Measurements from ENCODE around the gene MEPCE. TPM values are rescaled to one million over a fixed set of nuclear protein-coding genes. Genes with fewer than 3 reads are reported as not detected.

MEPCE gene
- total and polyA plus RNA-seq, 10 of the 15 experiments (the other 5 are each of a cell fraction or from before 2014, with no cell fraction given): 8.2 to 48.0 (median 22.1) TPM

DNA sequence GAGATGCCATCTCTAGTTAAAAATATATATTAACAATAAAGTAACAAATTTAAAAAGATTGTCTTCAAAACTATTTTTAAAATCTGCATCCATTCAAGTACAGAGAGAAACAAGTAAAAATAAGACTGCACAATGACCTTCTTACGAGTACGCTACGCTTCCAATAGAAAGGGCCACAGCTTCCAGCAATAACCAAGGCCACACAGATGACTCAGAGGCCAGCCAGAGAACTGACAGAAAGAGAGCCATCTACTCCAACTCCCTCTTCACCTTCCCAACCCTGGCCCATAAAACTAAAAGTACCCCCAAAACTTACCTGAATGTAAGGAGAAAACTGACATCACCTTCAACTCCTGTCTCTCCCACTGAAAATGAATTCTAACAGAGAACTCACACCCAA, 29.6 kb upstream of the MEPCE start:
- BruUV-seq (replicated peaks): no TSS peak
- SMC1A ChIA-PET (ENCODE audit: uncharacterized antibody, unreplicated experiment): no interaction called here
- in situ Hi-C loops (cut with MboI) (no loop called here), intact Hi-C loops (cut with micrococcal nuclease; ENCODE audit: unreplicated experiment) (no loop called here)
- Histone ChIP-seq H3K27ac (ENCODE audit: control insufficient read depth, insufficient read depth) (no peak overlapping the region), H3K27me3 (replicated peaks in 1 of 2; ENCODE audit: control insufficient read depth in 2 of 2, insufficient read depth in 2 of 2, low read length in 1 of 2) (no peaks in the 10 kb centered on the region), H3K9me3 (replicated peaks; ENCODE audit: control insufficient read depth, insufficient read depth, low read length) (no peaks in the 10 kb centered on the region), H3K4me1 (ENCODE audit: control insufficient read depth, insufficient read depth, low read length) (peaks cover 19% of the 10 kb centered on the region), H3K79me2 (ENCODE audit: control insufficient read depth, insufficient read depth, low read length) (no peaks in the 10 kb centered on the region), H2AFZ (ENCODE audit: control insufficient read depth, low read depth, low read length) (no peak overlapping the region), H3K4me2 (ENCODE audit: control insufficient read depth, insufficient read depth) (no peak overlapping the region), H4K20me1 (ENCODE audit: control insufficient read depth, insufficient read depth) (no peaks in the 10 kb centered on the region), H3K36me3 (ENCODE audit: control insufficient read depth in 2 of 2, insufficient read depth in 2 of 2, low read length in 1 of 2) (no peaks in the 10 kb centered on the region), H3K4me3 (no peak overlapping the region), H3K9ac (ENCODE audit: control insufficient read depth, insufficient read depth, low read length) (no peak overlapping the region)
- no peak for FAIRE-seq
- no peak for ATAC-seq
- TF ChIP-seq POU2F2 (IDR thresholded peaks at IDR 0.05; ENCODE audit: borderline replicate concordance, low read depth, low read length): no peak
- no peak for TF ChIP-seq NFIC (IDR thresholded peaks at IDR 0.05; ENCODE audit: low read depth, low read length)
- RAD21 ChIA-PET (ENCODE audit: unreplicated experiment): no interaction called here
- CTCF ChIA-PET: no interaction called here
- WGBS (ENCODE audit: insufficient coverage, insufficient replicate concordance, low lambda C conversion rate, missing lambda C conversion rate): 100% methylated on average over 3 of the region's 3 CpGs
- DNase-seq (ENCODE audit: low read depth, low spot score): no peak
- POLR2A ChIA-PET: interaction anchor here (0.6 to 2.2 kb wide), 3 partner anchors 10 to 240 kb away, joined by 3 to 6 read pairs (median 3); no protein-coding TSS in a partner anchor

DNA sequence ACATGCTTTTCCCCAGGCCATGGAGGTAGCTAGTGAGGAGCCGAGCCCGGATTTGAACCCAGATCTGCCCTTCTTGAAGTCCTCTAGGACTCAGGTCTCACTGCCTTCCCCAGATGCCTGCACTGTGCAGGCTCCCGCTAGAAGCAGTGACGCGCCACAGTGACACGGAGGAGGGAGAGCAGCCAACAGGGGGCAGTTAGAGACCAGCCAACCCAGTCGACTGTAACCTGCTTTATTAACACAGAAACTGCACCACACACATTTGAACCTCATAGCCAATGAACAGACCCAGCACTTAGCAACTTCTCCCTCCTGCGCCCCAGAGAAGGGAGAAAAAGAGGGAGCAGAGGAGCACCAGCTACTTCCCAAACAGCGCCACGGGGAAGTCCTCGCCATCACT, 29.0 kb upstream of the MEPCE start:
- CTCF ChIA-PET: interaction anchor here (1.2 to 1.8 kb wide), 3 partner anchors 10 to 268 kb away, joined by 4 to 5 read pairs (median 5); no protein-coding TSS in a partner anchor
- H3K4me3 ChIP-seq: no peak overlapping the region
- H4K20me1 ChIP-seq (ENCODE audit: control insufficient read depth, insufficient read depth): no peaks in the 10 kb centered on the region
- H3K9me3 ChIP-seq (replicated peaks; ENCODE audit: control insufficient read depth, insufficient read depth, low read length): no peaks in the 10 kb centered on the region
- RAD21 ChIA-PET (ENCODE audit: unreplicated experiment): interaction anchor here (0.8 to 3.8 kb wide), 2 partner anchors 26 to 42 kb away, joined by 4 to 16 read pairs; no protein-coding TSS in a partner anchor
- no peak overlapping the region for H3K27ac ChIP-seq (ENCODE audit: control insufficient read depth, insufficient read depth)
- H3K9ac ChIP-seq (ENCODE audit: control insufficient read depth, insufficient read depth, low read length): no peak overlapping the region
- TF ChIP-seq SRF (IDR thresholded peaks at IDR 0.05; ENCODE audit: low read depth in 2 of 2, low read length in 2 of 2) (no peak), ATF7 (IDR thresholded peaks at IDR 0.05; ENCODE audit: low read depth) (no peak), HDAC2 (IDR thresholded peaks at IDR 0.05) (no peak), RAD21 (IDR thresholded peaks at IDR 0.05; ENCODE audit: insufficient read depth, low read depth, low read length) (peak; percentile 17; the same call in 1 of the 2 replicates), ESRRA (IDR thresholded peaks at IDR 0.05; ENCODE audit: low read length) (no peak)
- TF ChIP-seq, protein P1, sequence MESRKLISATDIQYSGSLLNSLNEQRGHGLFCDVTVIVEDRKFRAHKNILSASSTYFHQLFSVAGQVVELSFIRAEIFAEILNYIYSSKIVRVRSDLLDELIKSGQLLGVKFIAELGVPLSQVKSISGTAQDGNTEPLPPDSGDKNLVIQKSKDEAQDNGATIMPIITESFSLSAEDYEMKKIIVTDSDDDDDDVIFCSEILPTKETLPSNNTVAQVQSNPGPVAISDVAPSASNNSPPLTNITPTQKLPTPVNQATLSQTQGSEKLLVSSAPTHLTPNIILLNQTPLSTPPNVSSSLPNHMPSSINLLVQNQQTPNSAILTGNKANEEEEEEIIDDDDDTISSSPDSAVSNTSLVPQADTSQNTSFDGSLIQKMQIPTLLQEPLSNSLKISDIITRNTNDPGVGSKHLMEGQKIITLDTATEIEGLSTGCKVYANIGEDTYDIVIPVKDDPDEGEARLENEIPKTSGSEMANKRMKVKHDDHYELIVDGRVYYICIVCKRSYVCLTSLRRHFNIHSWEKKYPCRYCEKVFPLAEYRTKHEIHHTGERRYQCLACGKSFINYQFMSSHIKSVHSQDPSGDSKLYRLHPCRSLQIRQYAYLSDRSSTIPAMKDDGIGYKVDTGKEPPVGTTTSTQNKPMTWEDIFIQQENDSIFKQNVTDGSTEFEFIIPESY (IDR thresholded peaks at IDR 0.05): peak; percentile 96
- TF ChIP-seq, protein P2, sequence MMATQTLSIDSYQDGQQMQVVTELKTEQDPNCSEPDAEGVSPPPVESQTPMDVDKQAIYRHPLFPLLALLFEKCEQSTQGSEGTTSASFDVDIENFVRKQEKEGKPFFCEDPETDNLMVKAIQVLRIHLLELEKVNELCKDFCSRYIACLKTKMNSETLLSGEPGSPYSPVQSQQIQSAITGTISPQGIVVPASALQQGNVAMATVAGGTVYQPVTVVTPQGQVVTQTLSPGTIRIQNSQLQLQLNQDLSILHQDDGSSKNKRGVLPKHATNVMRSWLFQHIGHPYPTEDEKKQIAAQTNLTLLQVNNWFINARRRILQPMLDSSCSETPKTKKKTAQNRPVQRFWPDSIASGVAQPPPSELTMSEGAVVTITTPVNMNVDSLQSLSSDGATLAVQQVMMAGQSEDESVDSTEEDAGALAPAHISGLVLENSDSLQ (IDR thresholded peaks at IDR 0.05): no peak
- in situ Hi-C loops (cut with MboI): no loop called here
- BruUV-seq (replicated peaks): no TSS peak
- 90% methylated on average over 10 of the region's 11 CpGs for WGBS (ENCODE audit: insufficient coverage, insufficient replicate concordance, low lambda C conversion rate, missing lambda C conversion rate)
- ATAC-seq: no peak
- no peaks in the 10 kb centered on the region for H3K27me3 ChIP-seq (replicated peaks in 1 of 2; ENCODE audit: control insufficient read depth in 2 of 2, insufficient read depth in 2 of 2, low read length in 1 of 2)
- H3K79me2 ChIP-seq (ENCODE audit: control insufficient read depth, insufficient read depth, low read length): no peaks in the 10 kb centered on the region
- SMC1A ChIA-PET (ENCODE audit: uncharacterized antibody, unreplicated experiment): interaction anchor here (0.9 kb wide), 1 partner anchor 24 kb away, joined by 3 read pairs; no protein-coding TSS in a partner anchor
- intact Hi-C loops (cut with micrococcal nuclease; ENCODE audit: unreplicated experiment): no loop called here
- no peaks in the 10 kb centered on the region for H3K36me3 ChIP-seq (ENCODE audit: control insufficient read depth in 2 of 2, insufficient read depth in 2 of 2, low read length in 1 of 2)
- H3K4me1 ChIP-seq (ENCODE audit: control insufficient read depth, insufficient read depth, low read length): peaks cover 17% of the 10 kb centered on the region
- no peak for FAIRE-seq
- POLR2A ChIA-PET: interaction anchor here (0.8 to 2.2 kb wide), 4 partner anchors 10 to 31 kb away, joined by 3 to 6 read pairs (median 3); no protein-coding TSS in a partner anchor
- H3K4me2 ChIP-seq (ENCODE audit: control insufficient read depth, insufficient read depth): no peak overlapping the region
- no peak overlapping the region for H2AFZ ChIP-seq (ENCODE audit: control insufficient read depth, low read depth, low read length)
- no peak for DNase-seq (ENCODE audit: low read depth, low spot score)

Measured in GM12878 (cell line).